ENCODE measurements around the gene COL6A1.
"Not testable (repeated sequence)": the region's sequence is repeated elsewhere in the genome, so short reads cannot be mapped to it uniquely, and the experiment has no call there.

Gene COL6A1

DNA sequence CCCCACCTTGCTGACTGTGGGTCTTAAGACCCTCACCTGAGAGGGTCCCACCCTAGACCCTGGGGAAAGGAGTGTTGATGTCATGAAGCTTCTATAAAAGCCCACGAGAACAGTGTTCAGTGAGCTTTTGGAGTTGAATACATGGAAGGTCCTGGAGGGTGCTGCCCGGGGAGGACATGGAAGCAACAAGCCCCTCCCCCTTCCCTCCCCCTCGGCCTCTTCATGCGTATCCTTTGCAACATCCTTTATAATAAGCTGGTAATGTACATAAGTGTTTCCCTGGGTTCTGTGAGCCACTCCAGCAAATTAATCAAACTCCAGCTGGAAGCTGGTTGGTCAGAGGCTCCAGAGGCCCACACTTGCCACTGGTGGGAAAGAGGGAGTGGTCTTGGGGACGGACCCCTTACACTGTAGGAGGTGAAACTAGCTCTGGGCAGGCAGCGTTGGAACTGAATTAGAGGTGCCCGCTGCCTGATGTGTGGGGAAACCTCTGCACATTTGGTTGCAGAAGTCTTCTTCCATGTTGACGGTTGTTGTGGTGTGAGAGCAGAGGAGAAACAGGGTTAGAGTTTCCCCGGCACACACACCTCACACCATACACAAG is 14.7 kb upstream of the COL6A1 start:
- DNase-seq: no peak

DNA sequence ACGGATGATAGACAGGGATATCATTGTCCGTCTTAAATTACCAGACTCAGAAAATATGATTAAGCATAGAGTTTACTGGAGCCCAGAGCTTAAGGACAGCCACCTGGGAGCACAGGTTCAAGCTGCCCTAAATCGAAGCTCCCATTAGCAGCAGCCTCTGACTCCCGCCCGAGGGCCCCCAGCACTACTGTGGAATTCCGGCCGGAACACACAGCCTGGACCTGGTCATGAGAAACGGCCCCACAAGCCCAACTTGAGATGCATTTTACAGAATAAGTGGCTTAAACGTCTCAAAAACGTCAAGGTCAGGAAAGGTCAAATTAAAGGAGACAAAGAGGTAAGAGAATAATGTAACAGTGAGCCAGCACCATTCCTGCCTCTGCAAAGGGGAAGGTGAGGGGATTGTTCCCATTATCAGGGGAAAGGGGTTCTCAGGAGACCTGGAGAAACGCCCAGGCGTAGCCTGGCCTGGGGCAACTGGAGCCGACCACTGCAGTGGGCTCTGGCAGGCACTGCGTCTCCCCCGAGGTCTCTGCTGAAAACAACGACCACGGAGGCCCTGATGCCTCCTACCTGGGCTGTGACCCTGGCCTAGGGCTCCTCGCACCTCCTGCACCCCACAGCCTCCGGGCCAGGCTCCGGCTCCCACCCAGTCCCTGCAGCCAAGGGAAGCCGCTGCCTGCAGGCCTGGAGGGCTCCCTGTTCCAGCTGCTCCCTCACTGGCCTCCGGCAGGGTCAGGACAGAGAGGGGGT is 11.5 kb upstream of the COL6A1 start:
- no peak for DNase-seq

DNA sequence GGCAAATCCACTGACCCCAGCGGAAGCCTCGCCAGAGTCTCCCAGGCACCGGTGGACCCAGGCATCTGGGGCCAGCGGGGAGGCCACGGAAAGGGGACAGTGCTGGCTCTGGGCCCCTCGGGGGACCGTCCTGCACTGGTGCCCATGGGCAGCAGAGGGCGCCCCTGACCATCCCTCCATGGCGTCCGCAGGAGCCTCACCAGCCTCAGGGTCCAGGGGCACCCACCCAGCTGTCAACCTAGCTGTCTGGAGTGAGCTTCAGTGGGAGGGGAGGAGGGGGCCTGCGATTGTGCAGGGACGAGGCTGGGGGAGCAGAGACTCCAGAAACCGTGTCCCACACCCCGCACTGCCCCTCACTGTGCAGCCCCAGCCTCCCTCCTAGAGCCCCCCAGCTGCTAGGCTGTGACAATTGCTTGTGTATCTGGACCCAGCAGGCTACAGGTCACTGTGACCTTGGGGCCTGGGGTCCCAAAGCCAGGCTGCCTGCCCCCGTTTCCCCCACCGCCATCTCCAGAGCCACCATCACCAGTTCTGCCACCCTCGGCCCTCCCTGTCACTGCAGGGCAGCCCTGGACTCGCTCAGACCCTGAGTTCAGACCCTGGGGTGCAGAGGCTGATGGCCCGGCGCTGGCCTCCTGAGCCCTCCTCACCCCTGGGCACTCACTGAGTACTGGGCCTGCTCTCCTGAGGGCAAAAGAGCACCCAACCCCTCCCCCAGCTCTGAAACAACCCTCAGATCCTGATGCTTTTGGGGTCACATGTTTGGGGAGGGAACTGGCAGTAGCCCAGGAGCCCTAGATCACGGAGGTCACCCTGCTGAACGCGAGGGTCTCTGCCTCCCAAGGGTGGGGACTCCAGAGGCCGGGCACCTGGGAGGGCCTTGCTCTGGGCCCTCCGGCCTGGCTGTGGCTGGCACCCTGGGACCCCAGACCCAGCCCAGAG is 10.6 kb upstream of the COL6A1 start:
- DNase-seq: peak in 1 of 2 experiments; percentile 64

DNA sequence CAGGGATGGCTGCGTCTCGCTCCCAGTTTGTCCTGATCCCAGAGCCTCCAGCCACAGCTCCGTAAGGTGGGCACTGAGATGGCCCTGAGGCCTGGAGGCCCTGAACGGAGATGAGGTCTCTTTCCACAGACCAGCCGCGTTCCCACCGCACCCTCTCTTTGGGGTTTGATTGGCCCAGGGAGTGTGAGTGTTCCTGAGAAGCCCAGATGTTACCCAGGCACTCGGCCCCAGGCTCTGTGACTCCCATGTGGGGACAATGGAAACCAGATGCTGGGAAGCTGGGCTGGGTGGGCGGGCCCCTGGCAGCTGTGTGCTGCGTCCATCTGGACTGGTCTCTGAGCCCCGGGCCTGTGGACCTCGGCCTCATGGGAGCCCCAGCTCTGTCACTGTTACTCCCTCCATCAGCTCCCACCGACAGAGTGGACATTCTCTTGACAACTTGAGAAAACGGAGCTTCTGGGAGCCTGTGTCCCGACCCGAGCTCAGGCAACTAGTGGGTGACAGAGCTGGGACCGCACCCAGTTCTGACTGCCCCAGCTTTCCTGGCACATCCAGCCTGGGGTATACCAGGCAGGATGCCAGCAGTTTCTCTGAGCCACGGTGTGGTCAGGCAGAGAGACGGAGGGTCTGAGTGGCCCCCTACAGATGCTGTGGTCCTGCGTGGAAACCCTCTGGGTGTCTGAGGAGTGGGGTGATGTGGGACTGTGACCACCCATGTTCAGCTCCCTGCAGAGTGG is 9.8 kb upstream of the COL6A1 start:
- no peak for DNase-seq

DNA sequence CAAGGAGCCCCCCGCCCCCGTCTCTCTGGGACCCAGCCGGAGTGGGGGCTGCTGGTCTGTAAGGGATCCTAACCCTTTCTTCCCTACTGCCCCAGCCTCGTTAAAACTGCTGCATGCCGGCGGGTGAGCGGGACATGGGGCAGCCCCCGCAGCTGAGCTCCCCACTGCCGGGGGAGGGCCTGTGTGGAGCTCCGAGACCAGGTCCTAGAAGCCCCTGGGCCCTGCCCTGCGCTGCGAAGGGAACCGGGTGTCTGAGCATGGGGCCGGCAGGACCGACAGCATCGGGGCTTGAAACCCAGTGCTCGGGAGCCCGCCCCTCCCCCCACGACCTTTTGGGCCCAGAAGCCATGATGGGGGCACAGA is 9.2 kb upstream of the COL6A1 start:
- no peak for DNase-seq

DNA sequence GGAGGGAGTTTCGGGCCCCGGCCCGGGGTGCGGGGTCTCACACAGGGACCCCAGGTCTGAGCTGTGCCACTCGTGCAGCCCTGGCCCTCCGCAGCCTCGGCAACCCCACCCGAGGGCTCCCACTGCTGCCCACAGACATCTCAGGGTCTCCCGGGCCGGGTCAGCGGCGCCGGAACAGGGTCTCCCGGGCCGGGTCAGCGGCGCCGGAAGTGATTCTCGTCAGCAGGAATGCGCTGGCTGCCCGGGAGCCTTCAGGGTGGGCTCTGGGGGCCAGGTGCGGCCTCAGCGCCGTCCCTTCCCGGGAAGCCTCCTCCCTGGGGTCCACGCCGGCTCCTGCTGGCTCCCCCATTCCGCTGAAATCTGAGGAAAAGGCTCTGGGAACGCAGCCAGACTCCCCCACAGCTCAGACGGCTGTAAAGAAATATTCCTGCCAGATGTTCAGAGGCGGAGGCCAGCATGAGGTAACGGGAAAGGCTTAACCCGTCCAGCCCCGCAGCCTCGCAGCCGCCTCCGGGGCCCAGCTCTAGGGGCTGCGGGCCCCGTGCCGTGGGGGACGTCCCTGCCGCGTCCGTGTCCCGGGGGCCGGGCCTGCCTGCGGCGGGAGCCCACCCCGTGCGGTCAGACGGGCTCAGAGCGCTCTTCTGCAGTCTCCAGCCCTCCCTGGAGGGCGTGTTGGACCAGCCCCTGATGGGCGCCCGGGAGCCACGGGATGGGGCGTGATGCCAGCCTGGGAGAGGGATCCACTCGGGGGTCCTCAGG is 8.7 kb upstream of the COL6A1 start:
- DNase-seq: no peak

DNA sequence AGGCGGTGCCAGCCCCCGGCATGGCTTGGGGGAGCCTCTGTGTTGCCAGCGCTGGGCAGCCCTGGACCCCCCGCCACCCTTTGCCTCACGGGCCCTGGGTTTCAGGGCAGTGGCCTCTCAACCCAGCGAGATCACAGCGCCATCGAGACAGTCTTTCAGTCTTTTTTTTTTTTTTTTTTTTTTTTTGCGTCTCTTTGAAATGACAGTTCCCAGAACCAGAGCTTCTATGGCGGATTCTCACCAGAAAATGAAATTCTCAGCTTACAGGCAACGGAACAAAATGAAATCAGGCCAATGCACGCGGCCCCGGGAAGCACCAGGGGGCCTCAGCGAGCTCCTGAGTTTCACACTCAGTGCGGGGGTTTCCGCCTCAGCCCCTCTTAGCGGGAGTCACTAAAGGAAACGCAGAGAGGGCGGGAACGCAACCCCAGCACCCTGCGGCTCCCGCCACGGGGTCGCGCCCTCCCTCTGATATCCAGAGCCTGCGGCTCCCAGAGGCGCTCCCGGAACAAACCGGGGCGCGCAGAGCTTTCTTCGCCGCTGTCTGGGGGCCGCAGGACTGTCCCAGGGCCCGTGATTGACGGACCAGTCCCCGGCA is 8.0 kb upstream of the COL6A1 start:
- DNase-seq: peak in 1 of 2 experiments; percentile 74

DNA sequence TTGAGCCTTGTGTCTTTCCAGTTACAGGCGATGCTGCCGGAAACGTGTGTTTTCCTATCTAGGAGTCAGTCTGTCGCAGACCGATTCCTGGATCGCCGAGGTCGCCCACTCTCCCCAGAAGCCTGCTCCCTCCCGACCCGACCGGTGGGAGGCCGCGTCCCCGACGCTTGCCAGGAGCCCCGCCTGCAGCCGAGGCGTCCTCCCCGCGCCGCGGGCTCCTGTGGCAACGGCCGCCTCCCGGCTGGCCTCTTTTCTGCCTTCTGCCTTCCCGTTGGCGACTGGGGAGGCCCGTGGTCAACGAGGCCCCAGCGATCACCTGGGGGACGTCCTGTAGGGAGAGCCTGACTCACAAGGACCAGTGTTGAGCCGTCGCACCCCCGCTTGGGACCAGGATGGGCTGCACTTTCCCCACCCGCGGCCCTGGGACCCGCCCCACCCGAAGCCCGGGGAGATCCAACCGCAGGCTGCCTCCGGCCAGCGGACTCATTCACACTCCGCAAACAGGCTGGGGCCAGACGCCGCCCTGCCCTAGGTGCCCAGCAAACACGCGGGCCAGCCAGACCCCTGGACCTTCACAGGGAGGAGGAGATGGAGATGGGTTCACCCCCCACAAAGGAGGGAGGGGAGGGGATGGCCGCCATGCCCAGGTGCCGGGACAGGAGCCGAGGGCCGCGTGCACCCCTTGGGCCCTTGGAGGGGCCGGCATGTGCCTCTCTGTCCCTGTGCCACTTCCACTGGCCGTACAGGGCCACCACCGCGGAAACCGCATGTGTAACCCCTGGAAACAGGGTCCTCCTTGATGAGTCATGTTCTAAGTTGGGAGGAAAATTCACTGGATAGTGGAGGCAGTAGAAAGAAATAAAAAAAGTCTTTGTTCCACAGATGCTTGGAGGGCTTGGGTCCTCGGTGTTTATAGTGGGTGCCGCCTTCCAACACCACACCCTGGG is 7.2 kb upstream of the COL6A1 start:
- peak in 1 of 2 experiments; percentile 67 for DNase-seq

DNA sequence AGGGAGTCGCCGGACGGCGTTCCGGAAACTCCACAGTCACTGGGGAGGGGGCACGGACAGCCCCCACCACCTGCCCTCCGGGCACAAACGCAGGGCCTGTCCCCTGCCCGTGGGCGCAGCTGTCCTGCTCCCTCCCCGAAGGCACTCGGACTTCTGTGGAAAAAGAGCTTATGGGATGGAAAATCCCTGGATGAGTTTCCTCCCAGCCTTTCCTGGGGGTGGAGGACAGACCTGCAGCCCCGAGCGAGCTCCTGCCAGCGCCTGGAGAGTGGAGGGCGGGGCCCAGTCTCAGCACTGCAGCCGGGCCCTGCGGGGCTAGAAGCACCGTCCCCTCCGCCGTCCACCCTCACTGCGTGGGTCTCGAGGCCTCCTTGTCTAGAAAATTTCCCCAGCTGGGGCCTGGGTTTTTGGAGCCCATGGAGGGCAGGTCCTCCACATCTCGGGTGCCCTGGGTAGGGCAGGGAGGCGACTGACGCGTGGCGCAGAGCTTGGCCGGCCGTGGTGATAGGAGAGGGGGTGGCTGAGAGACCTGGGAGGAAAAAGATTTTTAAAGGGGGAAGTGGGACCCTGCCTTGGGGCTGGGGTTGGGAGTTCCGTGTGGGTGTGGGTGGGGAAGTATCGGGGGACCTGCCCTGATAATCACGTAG is 6.4 kb upstream of the COL6A1 start:
- DNase-seq: no peak

DNA sequence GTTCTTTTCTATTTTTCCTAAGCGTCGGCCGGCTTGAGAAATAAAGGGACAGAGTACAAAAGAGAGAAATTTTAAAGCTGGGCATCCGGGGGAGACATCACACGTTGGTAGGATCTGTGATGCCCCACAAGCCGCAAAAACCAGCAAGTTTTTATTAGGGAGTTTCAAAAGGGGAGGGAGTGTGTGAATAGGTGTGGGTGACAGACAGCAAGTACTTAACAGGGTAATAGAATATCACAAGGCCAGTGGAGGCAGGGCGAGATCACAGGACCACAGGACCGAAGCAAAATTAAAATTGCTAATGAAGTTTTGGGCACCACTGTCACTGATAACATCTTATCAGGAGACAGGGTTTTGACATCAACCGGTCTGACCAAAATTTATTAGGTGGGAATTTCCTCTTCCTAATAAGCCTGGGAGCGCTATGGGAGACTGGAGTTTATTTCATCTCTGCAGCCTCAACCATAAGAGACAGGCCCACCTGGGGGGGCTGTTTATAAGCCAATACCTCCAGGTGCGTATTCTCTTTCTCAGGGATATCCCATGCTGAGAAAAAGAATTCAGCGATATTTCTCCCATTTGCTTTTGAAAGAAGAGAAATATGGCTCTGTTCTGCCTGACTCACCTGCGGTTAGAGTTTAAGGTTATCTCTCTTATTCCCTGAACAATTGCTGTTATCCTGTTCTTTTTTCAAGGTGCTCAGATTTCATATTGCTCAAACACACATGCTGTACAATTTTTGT is 5.7 kb upstream of the COL6A1 start:
- DNase-seq: not testable (repeated sequence)

DNA sequence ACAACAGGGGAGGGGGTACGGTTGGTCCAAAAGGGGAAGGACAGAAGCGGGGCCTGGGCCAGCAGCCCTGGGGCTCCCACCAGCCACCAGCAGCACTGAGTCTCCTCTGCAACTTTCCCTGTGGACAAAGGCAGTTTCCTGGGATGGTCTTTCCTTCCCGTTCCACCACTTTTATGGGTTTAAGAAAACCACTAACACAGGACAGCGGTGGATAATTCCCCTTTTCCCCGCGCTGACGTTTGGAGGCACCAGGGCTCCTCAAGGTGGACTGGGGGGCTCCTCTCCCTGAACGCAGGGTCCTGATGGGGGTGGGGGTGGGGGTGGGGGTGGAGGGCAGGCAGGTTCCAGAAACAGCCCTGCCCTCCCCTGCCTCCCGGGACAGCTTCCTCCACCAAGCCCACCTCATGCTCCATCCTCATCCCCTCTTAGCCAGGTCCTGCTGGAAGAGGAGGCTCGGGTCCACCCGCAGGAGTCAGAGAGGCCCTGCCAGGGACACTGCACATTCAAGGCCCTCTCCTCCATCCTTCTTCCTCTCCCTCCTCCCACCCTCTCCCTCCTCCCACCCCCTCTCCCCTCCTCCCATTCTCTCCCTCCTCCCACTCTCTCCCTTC is 4.8 kb upstream of the COL6A1 start:
- DNase-seq: no peak

DNA sequence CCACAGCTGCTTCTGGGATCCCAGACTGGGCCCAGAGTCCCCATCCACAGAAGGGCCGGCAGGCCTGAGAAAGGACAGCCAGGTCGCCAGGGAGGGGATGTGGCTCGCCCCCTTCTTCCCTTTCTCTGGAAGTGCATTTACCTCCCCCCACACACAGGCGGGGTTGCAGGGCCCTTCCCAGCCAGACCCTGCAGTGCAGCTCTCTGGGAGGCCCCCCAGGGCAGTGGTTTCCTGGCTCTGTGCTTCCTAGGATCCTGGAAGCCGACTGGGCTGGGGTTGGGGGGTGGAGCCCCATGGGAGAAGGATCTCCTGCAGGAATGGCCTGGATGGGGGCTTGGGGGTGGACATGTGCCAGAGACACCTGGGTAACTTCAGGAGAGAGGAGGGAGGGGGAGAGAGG is 4.2 kb upstream of the COL6A1 start:
- DNase-seq: no peak

DNA sequence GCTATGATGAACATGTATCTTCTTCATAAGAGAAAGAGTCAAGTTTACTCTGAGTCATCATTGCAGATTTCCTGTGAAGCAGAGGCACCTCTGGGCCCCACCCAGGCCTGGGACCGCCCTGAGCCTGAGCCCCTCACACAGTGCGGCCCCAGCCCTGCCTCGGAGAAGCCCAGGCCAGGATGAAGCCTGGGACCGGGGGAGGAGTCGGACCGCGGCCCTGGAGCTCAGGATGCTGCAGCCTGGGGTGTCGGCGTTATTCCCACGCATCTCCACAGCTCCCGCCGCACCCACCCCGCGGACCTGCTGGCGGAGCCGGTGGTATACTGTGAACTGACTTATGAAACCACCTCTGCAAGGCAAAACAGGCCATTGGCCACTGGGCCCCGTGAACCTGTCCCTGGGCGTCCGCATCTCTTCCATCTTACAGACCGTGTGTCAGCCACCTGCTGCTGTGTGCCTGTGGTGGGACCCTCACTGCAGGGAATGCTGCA is 2.4 kb upstream of the COL6A1 start:
- DNase-seq: no peak

DNA sequence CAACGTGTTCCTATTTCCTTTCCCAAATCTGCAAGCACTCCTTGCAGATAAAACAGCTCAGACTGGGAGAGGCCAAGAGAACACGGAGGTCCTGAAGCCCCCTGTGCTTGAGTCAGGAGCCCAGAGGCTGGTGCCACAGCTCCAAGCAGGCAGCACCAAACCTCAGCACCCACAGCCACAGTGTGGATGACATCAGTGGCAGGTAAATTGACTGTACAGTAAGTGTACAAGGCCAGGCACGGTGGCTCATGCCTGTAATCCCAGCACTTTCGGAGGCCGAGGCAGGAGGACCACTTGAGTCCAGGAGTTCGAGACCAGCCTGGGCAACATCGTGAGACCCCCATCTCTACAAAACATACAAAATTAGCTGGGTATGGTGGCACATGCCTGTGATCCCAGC is 1.9 kb upstream of the COL6A1 start:
- DNase-seq: no peak

DNA sequence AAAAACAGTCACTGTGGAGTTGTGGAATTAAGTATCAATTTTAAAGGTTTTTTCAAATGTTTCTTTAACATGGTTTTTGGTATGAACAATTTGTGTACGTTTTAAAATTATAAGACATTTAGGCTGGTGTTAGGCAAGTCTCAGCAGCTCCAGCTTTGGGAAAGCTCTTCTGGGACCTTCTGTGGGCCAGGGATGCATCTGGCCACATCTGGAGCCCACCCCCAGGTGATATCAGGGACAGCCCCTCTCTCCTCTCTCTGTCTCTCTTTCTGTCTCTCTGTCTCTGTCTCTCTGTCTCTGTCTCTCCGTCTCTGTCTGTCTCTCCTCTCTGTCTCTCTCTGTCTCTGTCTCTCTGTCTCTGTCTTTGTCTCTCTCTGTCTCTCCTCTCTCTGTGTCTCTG is 1.3 kb upstream of the COL6A1 start:
- no peak for DNase-seq

DNA sequence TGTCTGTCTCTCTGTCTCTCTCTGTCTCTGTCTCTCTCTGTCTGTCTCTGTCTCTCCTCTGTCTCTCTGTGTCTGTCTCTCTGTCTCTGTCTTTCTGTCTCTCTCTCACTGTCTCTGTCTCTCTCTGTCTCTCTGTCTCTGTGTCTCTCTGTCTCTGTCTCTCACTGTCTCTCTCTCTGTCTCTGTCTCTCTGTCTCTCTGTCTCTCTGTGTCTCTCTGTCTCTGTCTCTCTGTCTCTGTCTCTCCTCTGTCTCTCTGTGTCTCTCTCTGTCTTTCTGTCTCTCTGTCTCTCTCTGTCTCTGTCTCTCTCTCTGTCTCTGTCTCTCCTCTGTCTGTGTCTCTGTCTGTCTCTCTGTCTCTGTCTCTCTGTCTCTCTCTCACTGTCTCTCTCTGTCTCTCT is 873 bp upstream of the COL6A1 start:
- no peak for DNase-seq

DNA sequence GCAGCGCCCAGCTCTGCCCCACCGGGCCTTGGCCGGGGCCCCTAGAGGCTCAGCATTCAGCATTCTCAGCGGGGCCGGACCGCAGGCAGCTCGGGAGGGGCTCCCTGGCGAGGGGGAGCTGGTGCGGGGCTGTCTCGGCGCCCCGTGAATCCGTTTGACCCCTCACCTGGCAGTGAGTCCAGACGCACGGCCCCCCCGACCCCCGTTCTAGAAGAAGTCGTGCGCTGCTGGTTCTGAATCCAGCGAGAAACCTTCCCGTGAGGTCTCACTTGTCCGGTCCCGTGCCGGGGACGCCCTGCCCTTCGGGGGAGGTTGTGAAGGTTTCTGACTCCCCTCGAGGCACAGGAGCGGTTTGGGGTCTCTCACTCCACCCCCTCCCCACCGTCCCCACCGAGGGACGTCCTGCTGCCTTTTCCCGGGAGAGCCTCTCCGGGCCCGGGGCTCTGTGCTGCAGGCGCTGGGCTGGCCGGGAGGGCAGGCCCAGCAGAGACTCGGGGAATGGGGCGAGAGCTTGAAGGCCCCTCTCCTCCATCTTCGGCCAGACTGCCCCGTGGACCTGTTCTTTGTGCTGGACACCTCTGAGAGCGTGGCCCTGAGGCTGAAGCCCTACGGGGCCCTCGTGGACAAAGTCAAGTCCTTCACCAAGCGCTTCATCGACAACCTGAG is 655 bp downstream of the COL6A1 start:
- no peak for DNase-seq
